Psoas muscle (tissue), 8 donors: ENCODE data around the gene GALNT10. TPM values are rescaled to one million over a fixed set of nuclear protein-coding genes. Genes with fewer than 3 reads are reported as not detected.

Experiments
- ATAC-seq, 4 donors: fragments of 200-7000 bp; cut with Tn5 transposase; one replicate each; pipeline ENCODE4 v1.9.1; 2020; ENCODE audit warnings: moderate library complexity in 3 of 4, mild to moderate bottlenecking in 2 of 4
- DNase-seq, 2 donors: peaks; one replicate each; pipeline ENCODE4 v3.0.0-alpha.2; 2020
- H3K27ac ChIP-seq: fragments of 200-600 bp; one replicate; pipeline ENCODE4 v1.8.0; 2022
- H3K27me3 ChIP-seq, 3 donors: fragments of 200-600 bp in 1 of 3; one replicate each; pipeline versions ENCODE4 v1.6.1 to v1.8.0; 2013 to 2022; ENCODE audit warnings: low read length in 2 of 3, mild to moderate bottlenecking in 2 of 3, moderate library complexity in 1 of 3; ENCODE audit not compliant: insufficient read depth in 3 of 3
- H3K36me3 ChIP-seq, 2 donors: fragments of 200-600 bp in 1 of 2; one replicate each; pipeline versions ENCODE4 v1.6.1 to v1.8.0; 2013 to 2022; ENCODE audit warnings: low read depth in 1 of 2, mild to moderate bottlenecking in 1 of 2, moderate library complexity in 1 of 2; ENCODE audit not compliant: insufficient read depth in 1 of 2
- H3K4me1 ChIP-seq: fragments of 200-600 bp; one replicate; pipeline ENCODE4 v1.8.0; 2022
- H3K4me3 ChIP-seq: fragments of 200-600 bp; one replicate; pipeline ENCODE4 v1.8.0; 2022; ENCODE audit warnings: mild to moderate bottlenecking
- H3K9me3 ChIP-seq: fragments of 200-600 bp; one replicate; pipeline ENCODE4 v1.8.0; 2022
- CTCF ChIP-seq: fragments of 200-600 bp; IDR thresholded peaks from one replicate; pipeline ENCODE4 v1.8.0; 2022; ENCODE audit warnings: antibody characterized with exemption
- WGBS, 3 donors: extraction: QIAGEN DNeasy Blood & Tissue Kit; methylation state at CpG; one replicate each; pipeline versions ENCODE4 v1.1.6 to v1.1.7; 2013; 5-methylcytosine and 5-hydroxymethylcytosine counted together
- intact Hi-C, 2 donors: fragments of 100-400 bp; cut with DNase I; formaldehyde crosslinking; loops; one replicate each; pipeline versions ENCODE4 v1.11.0 to v1.14.2; 2022
- polyA plus RNA-seq, 3 donors: library from polyadenylated mRNA; stranded (reverse); fragments of 200-250 nt; gene quantifications; one replicate each; pipeline ENCODE4 v1.2.3, GENCODE V29; 2013
- total RNA-seq, 4 donors: library from RNA; stranded (reverse); fragmentation: NEBNext Ultra II Directional in 2 of 4; extraction: Animal tissue kit (Norgen Biotek cat#: 25700) in 2 of 4; gene quantifications; one replicate each; pipeline versions ENCODE4 v1.2.1 to v1.2.4, GENCODE V29; 2021 to 2023
- donor health status: healthy with polysubstance abuse.
- donor health status: DM: no; HTN: no; CAD: no; lungs with moderate emphysema.
- donor health status: Bipolar disorder and iron deficiency.
- donor health status: healthy.
- donor health status: DM: yes; HTN: yes; CAD: no.
- donor health status: DM: no; HTN: no; CAD: no.
- donor health status: DM: no; HTN: no; CAD: no.
- donor health status: DM: yes; HTN: yes; CAD: no.

The GALNT10 gene
- total and polyA plus RNA-seq, 7 donors: 4.2 to 9.9 (median 6.8) TPM

GRCh38 chr5:154159343-154159742 is 31.2 kb upstream of the GALNT10 start:
- Histone ChIP-seq H3K9me3 (no peaks in the 10 kb centered on the region), H3K4me3 (no peak overlapping the region), H3K36me3 (no peaks in the 10 kb centered on the region), H3K27me3 (peaks cover 0 to under 1% (median 0%) of the 10 kb centered on the region in 3 donors), H3K4me1 (no peaks in the 10 kb centered on the region), H3K27ac (no peak overlapping the region)
- intact Hi-C loops: no loop called here
- no peak for TF ChIP-seq CTCF
- DNase-seq (no peak), ATAC-seq (no peak)

- no peak for DNase-seq
These were observed 27.9 kb upstream of the GALNT10 start for GRCh38 chr5:154162539-154163151.

GRCh38 chr5:154163327-154164248 is 26.9 kb upstream of the GALNT10 start:
- no peak overlapping the region for H3K4me3 ChIP-seq
- WGBS, 3 donors: 40 to 66% (median 48%) methylated on average over 4 of the region's 4 CpGs
- no peak overlapping the region for H3K27ac ChIP-seq
- no peaks in the 10 kb centered on the region for H3K9me3 ChIP-seq
- peaks cover 0 to 11% (median 0%) of the 10 kb centered on the region in 3 donors for H3K27me3 ChIP-seq
- no peak for TF ChIP-seq CTCF
- intact Hi-C loops: no loop called here
- no peaks in the 10 kb centered on the region for H3K36me3 ChIP-seq
- ATAC-seq (no peak), DNase-seq (no peak)
- H3K4me1 ChIP-seq: no peaks in the 10 kb centered on the region

More at GRCh38 chr5:154162539-154163151, 27.9 kb upstream of the GALNT10 start:
- H3K27ac ChIP-seq: no peak overlapping the region
- ATAC-seq: no peak
- no peak overlapping the region for H3K4me3 ChIP-seq
- peaks cover 0 to 11% (median 0%) of the 10 kb centered on the region in 3 donors for H3K27me3 ChIP-seq
- 29 to 45% (median 36%) methylated on average over 6 of the region's 6 CpGs for WGBS, 3 donors
- H3K4me1 ChIP-seq: no peaks in the 10 kb centered on the region
- H3K36me3 ChIP-seq: no peaks in the 10 kb centered on the region
- no peaks in the 10 kb centered on the region for H3K9me3 ChIP-seq
- intact Hi-C loops: no loop called here
- no peak for TF ChIP-seq CTCF

GRCh38 chr5:154164249-154164581 is 26.3 kb upstream of the GALNT10 start:
- Histone ChIP-seq H3K27me3 (peaks cover 0 to 11% (median 0%) of the 10 kb centered on the region in 3 donors), H3K27ac (no peak overlapping the region), H3K9me3 (no peaks in the 10 kb centered on the region), H3K4me3 (no peak overlapping the region), H3K4me1 (no peaks in the 10 kb centered on the region), H3K36me3 (no peaks in the 10 kb centered on the region)
- no peak for ATAC-seq
- no peak for TF ChIP-seq CTCF
- no peak for DNase-seq
- WGBS, 3 donors: 28 to 41% (median 29%) methylated on average over 1 of the region's 1 CpG
- intact Hi-C loops: no loop called here
